Pancreas (tissue), 10 donors: Measurements from ENCODE around the gene DNM3. TPM values are rescaled to one million over a fixed set of nuclear protein-coding genes. Genes with fewer than 3 reads are reported as not detected.

ENCODE experiments used
- ATAC-seq, 4 donors: fragments of 200-7000 bp; cut with Tn5 transposase; one replicate each; pipeline versions ENCODE4 v1.8.0 to v1.9.1; 2020; ENCODE audit warnings: mild to moderate bottlenecking in 4 of 4, moderate library complexity in 4 of 4
- DNase-seq, 6 donors: peaks; one replicate each; pipeline ENCODE4 v3.0.0-alpha.2; 2020
- FAIRE-seq: peaks from 2 replicates; lab custom pipeline; 2012; peaks lifted over from hg19 to GRCh38; lab: Jason Lieb, UNC
- H3K27ac ChIP-seq, 4 donors: fragments of 200-600 bp; sonication (generic); 1 replicate in 3 of 4; 2 replicates in 1 of 4; pipeline versions ENCODE4 v1.5.0 to v1.8.0; 2020
- H3K27me3 ChIP-seq, 4 donors: fragments of 200-600 bp; one replicate each; pipeline ENCODE4 v1.8.0; 2021
- H3K36me3 ChIP-seq, 3 donors: fragments of 200-600 bp; sonication (generic) in 1 of 3; one replicate each; pipeline versions ENCODE4 v1.5.0 to v1.8.0; 2020 to 2021
- H3K4me1 ChIP-seq, 3 donors: fragments of 200-600 bp; one replicate each; pipeline ENCODE4 v1.8.0; 2021
- H3K4me3 ChIP-seq, 4 donors: fragments of 200-600 bp; sonication (generic) in 2 of 4; one replicate each; pipeline versions ENCODE4 v1.5.0 to v1.8.0; 2020 to 2021
- H3K9me3 ChIP-seq, 4 donors: fragments of 200-600 bp; one replicate each; pipeline ENCODE4 v1.8.0; 2021
- WGBS, 2 donors: extraction: QIAGEN DNeasy Blood & Tissue Kit; methylation state at CpG; one replicate each; pipeline ENCODE4 v1.1.7; 2013; 5-methylcytosine and 5-hydroxymethylcytosine counted together
- intact Hi-C, 3 donors: fragments of 100-400 bp; cut with DNase I; formaldehyde crosslinking; loops; one replicate each; pipeline versions ENCODE4 v1.11.1 to v1.14.2; 2022
- polyA plus RNA-seq, 2 donors: library from polyadenylated mRNA; stranded (reverse); fragments of 200-250 nt; gene quantifications; one replicate each; pipeline ENCODE4 v1.2.3, GENCODE V29; 2013
- total RNA-seq, 6 donors: library from RNA; stranded (reverse); fragmentation: NEBNext Ultra II Directional in 4 of 6; extraction: Animal tissue kit (Norgen Biotek cat#: 25700) in 4 of 6; gene quantifications; one replicate each; pipeline versions ENCODE4 v1.2.1 to v1.2.4, GENCODE V29; 2021 to 2023
- TF ChIP-seq, protein P1 (sequence below), 4 donors: fragments of 200-600 bp; sonication (generic) in 3 of 4; IDR thresholded peaks; one replicate each; pipeline versions ENCODE4 v1.5.0 to v1.8.0; 2021; ENCODE audit warnings: antibody characterized with exemption in 4 of 4
- donor health status: healthy with polysubstance abuse.
- donor health status: DM: no; HTN: no; CAD: no; lungs with moderate emphysema.
- donor health status: DM: no; HTN: no; CAD: no.
- donor health status: control.
- donor health status: control.
- donor health status: Bipolar disorder and iron deficiency.
- donor health status: DM: yes; HTN: yes; CAD: no.
- donor health status: DM: no; HTN: no; CAD: no.
- donor health status: DM: no; HTN: no; CAD: no.
- donor health status: DM: yes; HTN: yes; CAD: no.

DNM3 gene
- total and polyA plus RNA-seq, 8 donors = 0.40 to 1.3 (median 0.78) TPM

DNA sequence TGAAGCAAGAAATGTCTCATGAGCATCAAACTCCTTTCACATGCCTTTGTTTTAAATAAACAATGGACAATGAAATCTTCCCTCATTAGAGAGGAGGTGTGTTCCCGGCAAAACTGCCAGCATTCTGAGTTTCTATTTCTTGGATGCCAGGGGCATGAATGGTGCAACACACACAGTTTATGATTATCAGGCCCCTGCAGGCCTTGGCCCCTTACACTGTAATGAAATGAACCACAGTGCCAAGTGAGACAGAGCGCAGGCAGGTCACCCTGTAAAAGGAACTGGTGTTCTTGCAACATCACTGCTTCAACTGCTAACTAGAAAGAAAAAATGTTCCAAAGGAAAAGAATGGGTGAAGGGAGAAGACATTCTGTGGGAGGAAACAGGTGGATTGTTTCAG is 606.3 kb downstream of the DNM3 start:
- FAIRE-seq = no peak

DNA sequence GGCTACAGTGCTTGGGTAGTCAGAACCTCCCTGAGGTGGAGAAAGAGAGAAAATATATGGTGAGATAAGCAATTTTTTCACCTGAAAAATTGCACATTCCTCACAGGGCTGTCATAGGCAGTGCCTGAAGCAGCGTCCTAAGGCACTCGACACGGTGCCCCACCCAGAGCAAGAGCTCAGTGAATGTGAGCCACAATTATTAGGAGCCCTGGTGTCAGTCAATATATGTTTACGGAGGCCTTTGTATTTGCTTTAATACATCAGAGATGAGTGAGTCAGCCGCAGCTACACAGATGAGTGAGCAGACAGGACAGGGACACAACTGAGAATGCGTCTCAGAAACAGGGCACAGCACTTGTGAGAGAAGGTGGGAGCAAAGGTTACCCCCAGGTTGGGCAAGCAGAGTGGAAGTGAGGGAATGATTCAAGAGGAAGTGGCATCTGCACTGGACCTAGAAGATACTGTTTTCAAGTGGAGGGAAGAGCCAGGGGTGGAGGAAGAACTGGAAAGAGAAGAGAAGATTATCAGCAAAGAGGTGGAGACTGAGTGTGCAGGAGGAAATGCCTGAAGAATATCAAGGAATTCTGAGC is 607.8 kb downstream of the DNM3 start:
- no peaks in the 10 kb centered on the region for H3K36me3 ChIP-seq
- FAIRE-seq (no peak), ATAC-seq (peak in 1 of 4 donors; percentile 15), DNase-seq (no peak)
- intact Hi-C loops = no loop called here
- 71 to 78% methylated on average over 6 of the region's 6 CpGs for WGBS, 2 donors
- peaks cover 20 to 44% (median 21%) of the 10 kb centered on the region in 3 donors for H3K4me1 ChIP-seq
- TF ChIP-seq, protein P1, sequence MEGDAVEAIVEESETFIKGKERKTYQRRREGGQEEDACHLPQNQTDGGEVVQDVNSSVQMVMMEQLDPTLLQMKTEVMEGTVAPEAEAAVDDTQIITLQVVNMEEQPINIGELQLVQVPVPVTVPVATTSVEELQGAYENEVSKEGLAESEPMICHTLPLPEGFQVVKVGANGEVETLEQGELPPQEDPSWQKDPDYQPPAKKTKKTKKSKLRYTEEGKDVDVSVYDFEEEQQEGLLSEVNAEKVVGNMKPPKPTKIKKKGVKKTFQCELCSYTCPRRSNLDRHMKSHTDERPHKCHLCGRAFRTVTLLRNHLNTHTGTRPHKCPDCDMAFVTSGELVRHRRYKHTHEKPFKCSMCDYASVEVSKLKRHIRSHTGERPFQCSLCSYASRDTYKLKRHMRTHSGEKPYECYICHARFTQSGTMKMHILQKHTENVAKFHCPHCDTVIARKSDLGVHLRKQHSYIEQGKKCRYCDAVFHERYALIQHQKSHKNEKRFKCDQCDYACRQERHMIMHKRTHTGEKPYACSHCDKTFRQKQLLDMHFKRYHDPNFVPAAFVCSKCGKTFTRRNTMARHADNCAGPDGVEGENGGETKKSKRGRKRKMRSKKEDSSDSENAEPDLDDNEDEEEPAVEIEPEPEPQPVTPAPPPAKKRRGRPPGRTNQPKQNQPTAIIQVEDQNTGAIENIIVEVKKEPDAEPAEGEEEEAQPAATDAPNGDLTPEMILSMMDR (IDR thresholded peaks at IDR 0.05) = no peak
- H3K27ac ChIP-seq = no peak overlapping the region
- H3K4me3 ChIP-seq = no peak overlapping the region
- no peaks in the 10 kb centered on the region for H3K27me3 ChIP-seq
- H3K9me3 ChIP-seq = no peaks in the 10 kb centered on the region

More for the DNA sequence above, 606.3 kb downstream of the DNM3 start:
- WGBS, 2 donors = 64 to 68% methylated on average over 2 of the region's 2 CpGs
- no peak overlapping the region for H3K4me3 ChIP-seq
- DNase-seq (no peak), ATAC-seq (no peak)
- no peaks in the 10 kb centered on the region for H3K36me3 ChIP-seq
- TF ChIP-seq, protein P1 (IDR thresholded peaks at IDR 0.05) = no peak
- no peaks in the 10 kb centered on the region for H3K27me3 ChIP-seq
- peaks cover 15 to 35% (median 20%) of the 10 kb centered on the region in 3 donors for H3K4me1 ChIP-seq
- intact Hi-C loops = no loop called here
- no peaks in the 10 kb centered on the region for H3K9me3 ChIP-seq
- H3K27ac ChIP-seq = no peak overlapping the region

DNA sequence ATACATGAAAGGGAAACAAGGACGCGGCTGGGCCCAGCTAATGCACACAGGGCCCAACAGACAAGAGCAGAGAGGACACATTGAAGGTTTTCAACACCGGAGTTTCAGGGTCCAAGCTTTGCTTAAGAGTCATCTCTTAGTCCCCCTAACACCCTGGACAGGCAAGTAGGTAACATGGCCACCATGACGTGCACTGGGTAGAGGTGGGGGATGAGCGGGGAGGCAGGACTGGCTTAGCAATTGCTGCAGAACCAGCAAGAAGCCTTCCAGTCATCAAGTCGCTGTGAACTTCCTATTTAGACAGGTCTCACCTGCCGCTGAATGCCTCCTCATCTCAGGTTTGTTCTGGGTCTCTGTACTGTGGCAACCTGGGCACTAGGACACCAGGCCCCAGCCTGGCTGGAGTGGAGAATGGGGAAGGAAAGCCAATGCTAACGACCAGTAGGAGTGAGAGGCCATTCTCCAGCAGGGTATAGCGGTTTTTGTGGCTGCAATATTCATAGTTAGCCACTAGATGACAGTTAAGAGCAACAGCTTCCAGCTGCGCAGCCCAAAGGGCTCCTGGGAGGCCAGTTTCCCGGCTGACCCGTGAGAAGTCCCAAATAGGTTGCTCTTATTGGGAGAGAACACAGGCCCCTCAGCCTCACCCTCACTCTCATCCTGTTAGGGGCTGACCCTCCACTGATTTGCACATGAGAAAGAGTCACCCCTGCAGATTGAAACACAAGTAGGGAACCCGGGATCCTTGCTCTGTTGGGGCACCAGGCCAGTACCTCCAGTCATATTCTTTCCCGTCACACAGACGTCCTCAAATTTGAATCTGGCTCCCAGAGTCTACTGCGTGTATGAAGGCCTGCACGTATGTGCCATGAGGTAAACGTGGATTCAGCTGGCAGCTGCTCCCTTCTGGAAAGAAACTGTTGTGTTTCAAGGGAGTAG is 608.6 kb downstream of the DNM3 start:
- H3K4me1 ChIP-seq = peaks cover 20 to 52% (median 21%) of the 10 kb centered on the region in 3 donors
- FAIRE-seq = no peak
- ATAC-seq = peak; percentile 82 to 87 (median 85)
- H3K9me3 ChIP-seq = no peaks in the 10 kb centered on the region
- intact Hi-C loops = loop anchor here in 1 of 3 donors (5.0 kb wide), 1 partner anchor 267 kb away; no protein-coding TSS in a partner anchor
- H3K27ac ChIP-seq = peak overlapping the region; percentile 12 to 76 (median 64)
- no peaks in the 10 kb centered on the region for H3K27me3 ChIP-seq
- peak; percentile 53 to 71 (median 64) for DNase-seq
- no peak overlapping the region for H3K4me3 ChIP-seq
- TF ChIP-seq, protein P1 (IDR thresholded peaks at IDR 0.05) = peak; percentile 59 to 87 (median 84)
- H3K36me3 ChIP-seq = no peaks in the 10 kb centered on the region
- 34 to 37% methylated on average over 18 of the region's 18 CpGs for WGBS, 2 donors

DNA sequence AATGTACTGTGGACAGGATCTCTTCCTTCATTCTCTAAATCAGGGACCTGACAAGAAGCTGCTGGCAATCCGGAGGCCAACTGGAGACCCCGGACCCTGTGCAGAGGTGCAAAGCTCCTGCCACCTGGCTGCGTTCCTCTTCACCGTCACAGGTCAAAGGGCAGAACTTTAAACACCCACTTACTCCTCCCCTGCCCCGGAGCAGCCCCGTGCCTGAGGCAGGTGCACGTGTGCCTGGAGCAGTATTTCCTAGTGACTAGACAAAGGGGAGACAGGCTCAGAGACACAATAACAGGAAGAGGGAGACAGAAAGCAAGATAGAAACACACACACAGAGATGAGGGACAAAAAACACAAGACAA is 609.2 kb downstream of the DNM3 start:
- FAIRE-seq (no peak), DNase-seq (peak in 5 of 6 donors; percentile 38 to 66 (median 56)), ATAC-seq (peak; percentile 16 to 45 (median 33))
- H3K27ac ChIP-seq = peak overlapping the region; percentile 12 to 76 (median 64)
- intact Hi-C loops = loop anchor here in 1 of 3 donors (5.0 kb wide), 1 partner anchor 267 kb away; no protein-coding TSS in a partner anchor
- H3K9me3 ChIP-seq = no peaks in the 10 kb centered on the region
- no peak overlapping the region for H3K4me3 ChIP-seq
- no peaks in the 10 kb centered on the region for H3K36me3 ChIP-seq
- WGBS, 2 donors = 14 to 19% methylated on average over 7 of the region's 7 CpGs
- H3K27me3 ChIP-seq = no peaks in the 10 kb centered on the region
- TF ChIP-seq, protein P1 (IDR thresholded peaks at IDR 0.05) = no peak
- H3K4me1 ChIP-seq = peaks cover 20 to 52% (median 21%) of the 10 kb centered on the region in 3 donors
